BLaER1 treated with 17β-estradiol and CSF1 and Interleukin-3, amounts not matched to agents 10 nM and 100 nM (cell line): Measurements from ENCODE around the gene SWT1.
"Not testable (repeated sequence)": the region's sequence is repeated elsewhere in the genome, so short reads cannot be mapped to it uniquely, and the experiment has no call there.

Source experiments
- H3K27ac ChIP-seq, 11 experiments: shearing (Covaris generic); formaldehyde crosslinking; 2 replicates each; pipeline ENCODE4 v1.8.1; 2022
- H3K27me3 ChIP-seq, 11 experiments: shearing (Covaris generic); formaldehyde crosslinking; 2 replicates each; pipeline ENCODE4 v1.8.1; 2022
- H3K36me3 ChIP-seq, 11 experiments: shearing (Covaris generic); formaldehyde crosslinking; 2 replicates each; pipeline ENCODE4 v1.8.1; 2022
- H3K4me1 ChIP-seq, 10 experiments: shearing (Covaris generic); formaldehyde crosslinking; 2 replicates each; pipeline ENCODE4 v1.8.1; 2022
- H3K4me2 ChIP-seq, 11 experiments: shearing (Covaris generic); formaldehyde crosslinking; 2 replicates each; pipeline ENCODE4 v1.8.1; 2022
- H3K4me3 ChIP-seq, 10 experiments: shearing (Covaris generic); formaldehyde crosslinking; 2 replicates each; pipeline ENCODE4 v1.8.1; 2022
- H3K9ac ChIP-seq, 11 experiments: shearing (Covaris generic); formaldehyde crosslinking; 2 replicates each; pipeline ENCODE4 v1.8.1; 2022
- H3K9me3 ChIP-seq, 11 experiments: shearing (Covaris generic); formaldehyde crosslinking; replicated peaks in 1 of 11; 2 replicates each; pipeline ENCODE4 v1.8.1; 2022
- H4K20me1 ChIP-seq, 11 experiments: shearing (Covaris generic); formaldehyde crosslinking; 2 replicates each; pipeline ENCODE4 v1.8.1; 2022
- Cebpa-rat ChIP-seq, 11 experiments: shearing (Covaris generic); IDR thresholded peaks; 2 replicates each; pipeline ENCODE4 v1.8.1; 2022

SWT1 gene

DNA sequence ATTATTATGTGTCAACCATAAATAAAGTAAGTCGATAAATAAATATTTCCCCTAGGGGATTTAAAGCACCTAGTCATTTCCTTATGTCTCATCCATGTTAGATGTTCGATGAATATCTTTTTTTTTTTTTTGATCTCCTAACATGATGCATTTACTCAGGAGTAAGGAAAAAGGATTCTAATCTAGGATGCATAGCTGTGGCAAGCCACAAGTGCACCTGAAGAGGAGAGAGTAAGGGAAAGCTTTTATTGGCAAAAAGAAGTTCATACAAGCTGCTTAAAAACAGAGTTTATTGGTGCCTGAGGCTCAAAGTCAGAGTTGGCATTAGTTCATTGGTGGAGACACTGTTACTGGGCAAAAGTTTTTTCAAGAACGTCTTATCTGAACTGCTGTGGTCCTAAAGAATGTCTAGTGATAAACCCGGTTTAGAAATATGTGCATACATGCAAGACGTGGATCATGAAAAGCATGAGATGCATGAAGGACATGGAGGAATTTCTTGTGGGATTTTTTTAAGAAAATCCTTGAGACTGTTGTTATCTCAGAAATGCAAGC is 51.7 kb downstream of the SWT1 start:
- Histone ChIP-seq H3K9me3 (peaks cover 0 to 25% (median 9%) of the 10 kb centered on the region in 11 experiments; a peak in 11 of 22 replicates), H4K20me1 (no peaks in the 10 kb centered on the region), H3K27ac (no peak overlapping the region), H3K4me2 (no peak overlapping the region), H3K9ac (no peak overlapping the region), H3K4me3 (no peak overlapping the region), H3K4me1 (no peaks in the 10 kb centered on the region), H3K27me3 (no peaks in the 10 kb centered on the region), H3K36me3 (peaks cover 0 to 48% (median 0%) of the 10 kb centered on the region in 11 experiments; a peak in 4 of 22 replicates)
- no peak for TF ChIP-seq Cebpa-rat (IDR thresholded peaks at IDR 0.05)

DNA sequence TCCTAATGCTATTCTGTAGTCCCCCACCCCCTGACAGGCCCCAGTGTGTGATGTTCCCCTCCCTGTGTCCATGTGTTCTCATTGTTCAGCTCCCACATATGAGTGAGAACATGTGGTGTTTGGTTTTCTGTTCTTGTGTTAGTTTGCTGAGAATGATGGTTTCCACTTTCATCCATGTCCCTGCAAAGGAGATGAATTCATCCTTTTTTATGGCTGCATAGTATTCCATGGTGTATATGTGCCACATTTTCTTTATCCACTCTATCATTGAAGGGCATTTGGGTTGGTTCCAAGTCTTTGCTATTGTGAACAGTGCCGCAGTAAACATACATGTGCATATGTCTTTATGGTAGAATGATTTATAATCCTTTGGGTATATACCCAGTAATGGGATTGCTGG is 52.4 kb downstream of the SWT1 start:
- not testable (repeated sequence) for H3K9ac ChIP-seq, H4K20me1 ChIP-seq, H3K27ac ChIP-seq

DNA sequence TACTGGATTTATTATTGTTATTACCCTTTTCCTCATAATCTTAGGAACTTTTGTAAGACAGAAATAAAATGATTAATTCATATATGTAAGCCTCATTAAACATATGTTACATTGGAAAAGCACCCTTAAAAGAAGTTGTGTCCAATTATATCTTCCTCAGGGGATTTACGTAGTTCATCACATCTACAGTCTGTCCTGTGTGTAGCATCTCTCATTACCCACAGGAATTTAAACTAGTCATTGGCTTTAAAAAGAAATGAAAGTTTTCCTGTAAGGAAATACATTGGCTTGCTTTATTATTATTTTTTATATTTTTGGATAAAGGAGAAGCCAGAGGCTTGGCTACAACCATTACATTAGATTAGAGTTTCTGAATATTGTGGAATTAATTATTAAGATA is 56.1 kb downstream of the SWT1 start:
- no peak overlapping the region for H3K4me3 ChIP-seq
- peaks cover 0 to 25% (median 9%) of the 10 kb centered on the region in 11 experiments; a peak in 11 of 22 replicates for H3K9me3 ChIP-seq
- no peak for TF ChIP-seq Cebpa-rat (IDR thresholded peaks at IDR 0.05)
- H3K4me2 ChIP-seq: no peak overlapping the region
- H3K27ac ChIP-seq: no peak overlapping the region
- H3K27me3 ChIP-seq: no peaks in the 10 kb centered on the region
- H3K9ac ChIP-seq: no peak overlapping the region
- no peaks in the 10 kb centered on the region for H4K20me1 ChIP-seq
- peaks cover 0 to 33% (median 0%) of the 10 kb centered on the region in 11 experiments; a peak in 4 of 22 replicates for H3K36me3 ChIP-seq
- H3K4me1 ChIP-seq: no peaks in the 10 kb centered on the region

More for the DNA sequence above, 52.4 kb downstream of the SWT1 start:
- H3K27me3 ChIP-seq, H3K4me3 ChIP-seq, H3K4me2 ChIP-seq, H3K4me1 ChIP-seq: not testable (repeated sequence)
- peaks cover 0 to 25% (median 9%) of the 10 kb centered on the region in 11 experiments; a peak in 11 of 22 replicates for H3K9me3 ChIP-seq
- peaks cover 0 to 48% (median 0%) of the 10 kb centered on the region in 11 experiments; a peak in 4 of 22 replicates for H3K36me3 ChIP-seq

DNA sequence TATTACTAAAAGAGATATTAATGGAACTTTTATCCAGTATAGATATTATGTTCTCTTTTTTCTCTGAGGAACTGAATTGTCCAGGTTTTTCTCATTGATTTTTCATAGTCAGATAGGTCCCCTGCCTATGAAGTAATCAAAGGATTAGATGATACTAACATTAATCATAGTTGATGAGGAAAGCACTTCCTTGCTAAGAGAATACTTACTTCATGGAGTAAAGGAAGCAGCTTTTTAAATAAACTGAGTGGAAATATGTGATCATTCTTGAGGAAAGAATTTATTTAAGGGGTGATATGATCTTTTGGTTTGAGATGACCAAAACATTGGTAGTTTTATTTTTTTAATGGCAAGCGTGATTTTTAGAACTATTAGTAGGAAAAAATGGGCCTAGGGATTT is 58.9 kb downstream of the SWT1 start:
- Histone ChIP-seq H3K9ac (no peak overlapping the region), H3K27ac (no peak overlapping the region), H3K4me3 (no peak overlapping the region), H4K20me1 (no peaks in the 10 kb centered on the region), H3K4me1 (no peaks in the 10 kb centered on the region), H3K4me2 (no peak overlapping the region), H3K27me3 (no peaks in the 10 kb centered on the region), H3K36me3 (peaks cover 0 to 20% (median 0%) of the 10 kb centered on the region in 11 experiments; a peak in 4 of 22 replicates), H3K9me3 (peaks cover 0 to 6% (median 4%) of the 10 kb centered on the region in 11 experiments; a peak in 8 of 22 replicates)
- TF ChIP-seq Cebpa-rat (IDR thresholded peaks at IDR 0.05): no peak

DNA sequence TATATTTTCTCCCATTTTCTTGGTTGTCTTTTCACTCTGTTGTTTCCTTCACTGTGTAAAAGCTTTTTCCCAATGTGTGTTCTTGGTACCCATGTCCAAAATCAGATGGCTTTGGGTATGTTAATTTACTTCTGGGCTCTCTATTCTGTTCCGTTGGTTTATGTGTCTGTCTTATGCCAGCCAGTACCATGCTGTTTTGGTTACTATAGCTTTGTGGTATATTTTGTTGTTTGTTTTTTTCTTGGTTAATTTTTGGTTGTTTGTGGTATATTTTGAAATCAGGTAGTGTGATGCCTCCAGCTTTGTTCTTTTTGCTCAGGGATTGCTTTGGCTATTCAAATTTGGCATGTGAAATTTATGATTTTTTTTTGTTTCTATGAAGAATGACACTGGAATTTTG is 67.2 kb downstream of the SWT1 start:
- H3K36me3 ChIP-seq: peaks cover 0 to 62% (median 11%) of the 10 kb centered on the region in 11 experiments; a peak in 11 of 22 replicates
- no peaks in the 10 kb centered on the region for H3K27me3 ChIP-seq
- H3K9ac ChIP-seq: no peak overlapping the region
- H3K9me3 ChIP-seq: peaks cover 6 to 21% (median 11%) of the 10 kb centered on the region in 11 experiments; a peak in 21 of 22 replicates
- no peaks in the 10 kb centered on the region for H4K20me1 ChIP-seq
- TF ChIP-seq Cebpa-rat (IDR thresholded peaks at IDR 0.05): no peak
- no peak overlapping the region for H3K4me2 ChIP-seq
- H3K27ac ChIP-seq: no peak overlapping the region
- H3K4me1 ChIP-seq: no peaks in the 10 kb centered on the region
- H3K4me3 ChIP-seq: no peak overlapping the region

DNA sequence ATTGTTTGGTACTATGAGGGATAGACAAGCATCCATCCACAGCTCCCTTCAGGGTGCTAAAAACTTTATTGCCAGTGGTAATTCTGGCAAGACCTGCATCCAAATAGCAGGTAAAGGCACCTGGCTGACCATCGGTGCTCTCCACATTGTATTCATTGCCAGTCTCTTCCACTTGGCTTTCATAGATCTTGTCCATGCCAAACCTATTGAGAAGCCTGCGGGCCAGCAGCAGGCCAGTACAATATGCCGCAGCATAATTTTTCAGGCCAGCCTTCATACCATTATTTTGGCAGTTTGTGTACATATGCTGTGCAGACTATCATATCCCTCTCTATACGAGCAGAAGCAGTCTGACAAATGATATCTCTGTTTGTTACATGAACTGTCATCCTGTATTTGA is 70.2 kb downstream of the SWT1 start:
- H4K20me1 ChIP-seq: no peaks in the 10 kb centered on the region
- no peak overlapping the region for H3K4me3 ChIP-seq
- no peaks in the 10 kb centered on the region for H3K4me1 ChIP-seq
- H3K4me2 ChIP-seq: no peak overlapping the region
- TF ChIP-seq Cebpa-rat (IDR thresholded peaks at IDR 0.05): no peak
- no peak overlapping the region for H3K9ac ChIP-seq
- no peaks in the 10 kb centered on the region for H3K27me3 ChIP-seq
- peaks cover 6 to 21% (median 11%) of the 10 kb centered on the region in 11 experiments; a peak in 21 of 22 replicates for H3K9me3 ChIP-seq
- H3K27ac ChIP-seq: no peak overlapping the region
- H3K36me3 ChIP-seq: peaks cover 0 to 73% (median 11%) of the 10 kb centered on the region in 11 experiments; a peak in 11 of 22 replicates

DNA sequence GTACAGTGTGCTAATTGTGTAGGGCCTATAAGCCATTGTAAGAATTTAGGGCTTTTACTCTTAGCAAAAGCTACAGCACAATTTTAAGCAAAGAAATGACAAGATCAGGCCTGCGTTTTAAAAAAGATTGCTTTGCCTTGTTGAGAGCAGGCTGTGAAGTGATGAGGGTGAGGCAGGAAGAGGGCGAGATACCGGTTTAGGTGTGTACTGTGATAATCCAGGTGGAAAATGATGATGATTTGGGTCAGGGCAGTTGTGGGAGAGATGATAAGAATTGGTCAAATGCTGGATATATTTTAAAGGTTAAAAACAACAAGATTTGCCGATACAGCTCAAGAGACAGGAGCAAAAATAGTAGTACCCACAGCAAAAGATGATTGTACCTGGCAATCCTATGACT is 72.0 kb downstream of the SWT1 start:
- Histone ChIP-seq H4K20me1 (no peaks in the 10 kb centered on the region), H3K27me3 (no peaks in the 10 kb centered on the region), H3K36me3 (peaks cover 0 to 65% (median 4%) of the 10 kb centered on the region in 11 experiments; a peak in 8 of 22 replicates), H3K27ac (no peak overlapping the region), H3K9ac (no peak overlapping the region), H3K4me3 (no peak overlapping the region), H3K9me3 (peaks cover 4 to 10% (median 5%) of the 10 kb centered on the region in 11 experiments; a peak in 21 of 22 replicates), H3K4me2 (no peak overlapping the region), H3K4me1 (no peaks in the 10 kb centered on the region)
- no peak for TF ChIP-seq Cebpa-rat (IDR thresholded peaks at IDR 0.05)

DNA sequence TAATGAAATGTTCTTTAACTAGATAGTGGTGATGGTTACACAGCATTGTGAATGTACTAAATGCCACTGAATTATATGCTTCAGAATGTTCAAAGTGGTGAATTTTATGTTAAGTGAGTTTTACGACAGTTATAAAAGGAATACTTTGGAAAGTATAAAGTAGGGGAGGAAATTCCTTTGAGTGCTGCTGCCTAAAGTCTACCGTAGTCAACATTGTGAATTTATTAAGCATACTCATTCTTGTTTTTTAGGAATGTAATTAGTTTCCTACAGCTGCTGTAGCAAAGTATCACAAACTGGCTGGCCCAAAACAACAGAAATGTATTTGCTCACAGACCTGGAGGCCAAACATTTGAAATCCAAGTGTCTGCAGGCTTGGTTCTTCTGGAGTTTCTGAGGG is 73.0 kb downstream of the SWT1 start:
- no peaks in the 10 kb centered on the region for H4K20me1 ChIP-seq
- no peaks in the 10 kb centered on the region for H3K27me3 ChIP-seq
- H3K36me3 ChIP-seq: peaks cover 0 to 55% (median 0%) of the 10 kb centered on the region in 11 experiments; a peak in 4 of 22 replicates
- no peak overlapping the region for H3K27ac ChIP-seq
- H3K4me1 ChIP-seq: no peaks in the 10 kb centered on the region
- H3K9ac ChIP-seq: no peak overlapping the region
- no peak for TF ChIP-seq Cebpa-rat (IDR thresholded peaks at IDR 0.05)
- H3K9me3 ChIP-seq: no peaks in the 10 kb centered on the region
- no peak overlapping the region for H3K4me3 ChIP-seq
- no peak overlapping the region for H3K4me2 ChIP-seq

DNA sequence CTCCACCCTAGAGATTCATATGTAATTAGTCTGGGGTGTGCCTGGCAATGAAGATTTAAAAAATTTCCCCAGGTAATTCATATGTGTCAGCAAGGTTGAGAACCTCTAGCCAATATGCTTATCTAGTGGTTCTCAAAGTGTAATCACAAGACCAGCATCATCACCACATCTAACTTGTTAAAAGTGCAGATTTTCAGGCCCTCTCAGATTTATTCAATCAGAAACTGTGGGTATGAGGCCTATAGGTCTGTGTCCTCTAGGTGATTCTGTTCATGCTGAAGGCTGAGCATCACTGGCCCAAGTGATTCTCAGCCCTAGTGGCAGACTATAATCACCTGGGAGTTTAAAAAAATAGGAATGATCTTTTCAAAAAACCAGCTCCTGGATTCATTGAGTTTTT is 75.9 kb downstream of the SWT1 start:
- H3K4me2 ChIP-seq: no peak overlapping the region
- peaks cover 0 to 8% (median 6%) of the 10 kb centered on the region in 11 experiments; a peak in 10 of 22 replicates for H3K9me3 ChIP-seq
- TF ChIP-seq Cebpa-rat (IDR thresholded peaks at IDR 0.05): no peak
- H3K9ac ChIP-seq: no peak overlapping the region
- no peak overlapping the region for H3K4me3 ChIP-seq
- peaks cover 0 to 42% (median 0%) of the 10 kb centered on the region in 11 experiments; a peak in 4 of 22 replicates for H3K36me3 ChIP-seq
- H4K20me1 ChIP-seq: no peaks in the 10 kb centered on the region
- no peaks in the 10 kb centered on the region for H3K4me1 ChIP-seq
- no peaks in the 10 kb centered on the region for H3K27me3 ChIP-seq
- H3K27ac ChIP-seq: no peak overlapping the region

DNA sequence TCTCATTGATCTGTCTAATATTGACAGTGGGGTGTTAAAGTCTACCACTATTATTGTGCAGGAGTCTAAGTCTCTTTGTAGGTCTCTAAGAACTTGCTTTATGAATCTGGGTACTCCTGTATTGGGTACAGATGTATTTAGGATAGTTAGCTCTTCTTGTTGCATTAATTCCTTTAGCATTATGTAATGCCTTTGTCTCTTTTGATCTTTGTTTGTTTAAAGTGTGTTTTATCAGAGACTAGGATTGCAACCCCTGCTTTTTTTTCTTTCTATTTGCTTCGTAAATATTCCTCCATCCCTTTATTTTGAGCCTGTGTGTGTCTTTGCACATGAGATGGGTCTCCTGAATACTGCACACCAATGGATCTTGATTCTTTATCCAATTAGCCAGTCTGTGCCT is 77.2 kb downstream of the SWT1 start:
- not testable (repeated sequence) for H3K9ac ChIP-seq, H3K27ac ChIP-seq, H4K20me1 ChIP-seq, H3K4me1 ChIP-seq, H3K4me2 ChIP-seq, H3K4me3 ChIP-seq, H3K27me3 ChIP-seq
- Histone ChIP-seq H3K36me3 (peaks cover 0 to 32% (median 0%) of the 10 kb centered on the region in 11 experiments; a peak in 4 of 22 replicates), H3K9me3 (peaks cover 0 to 12% (median 6%) of the 10 kb centered on the region in 11 experiments; a peak in 12 of 22 replicates)

DNA sequence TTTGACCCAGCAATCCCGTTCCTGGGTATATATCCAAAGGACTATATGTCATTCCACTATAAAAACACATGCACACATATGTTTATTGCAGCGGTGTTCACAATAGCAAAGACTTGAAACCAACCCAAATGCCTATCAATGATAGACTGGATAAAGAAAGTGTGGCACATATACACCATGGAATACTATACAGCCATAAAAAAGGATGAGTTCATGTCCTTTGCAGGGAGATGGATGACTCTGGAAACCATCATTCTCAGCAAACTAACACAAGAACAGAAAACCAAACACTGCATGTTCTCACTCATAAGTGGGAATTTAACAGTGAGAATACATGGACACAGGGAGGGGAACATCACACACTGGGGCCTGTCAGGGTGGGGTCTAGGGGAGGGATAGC is 80.2 kb downstream of the SWT1 start:
- Histone ChIP-seq H3K9me3 (peaks cover 0 to 12% (median 6%) of the 10 kb centered on the region in 11 experiments; a peak in 12 of 22 replicates), H3K36me3 (peaks cover 0 to 10% (median 0%) of the 10 kb centered on the region in 11 experiments; a peak in 3 of 22 replicates)
- H3K4me2 ChIP-seq, H3K27ac ChIP-seq, H3K27me3 ChIP-seq, H3K4me1 ChIP-seq, H3K9ac ChIP-seq, H4K20me1 ChIP-seq, H3K4me3 ChIP-seq: not testable (repeated sequence)
